GM19025 (cell line): ENCODE data around the gene VWCE.
"Not testable (repeated sequence)": the region's sequence is repeated elsewhere in the genome, so short reads cannot be mapped to it uniquely, and the experiment has no call there.

ENCODE experiments used
- ATAC-seq: cut with Tn5 transposase; IDR thresholded peaks from one replicate; pipeline ENCODE4 v1.9.1; 2021; ENCODE audit warnings: mild to moderate bottlenecking, low read depth, moderate library complexity; ENCODE audit not compliant: unreplicated experiment

Gene VWCE

GRCh38 chr11:61218306-61218705 lies 76.8 kb downstream of the VWCE start:
- not testable (repeated sequence) for ATAC-seq

GRCh38 chr11:61213711-61214324 lies 81.3 kb downstream of the VWCE start:
- not testable (repeated sequence) for ATAC-seq

- not testable (repeated sequence) for ATAC-seq
Observed at GRCh38 chr11:61212202-61212601, 82.9 kb downstream of the VWCE start.

- ATAC-seq: not testable (repeated sequence)
Observed at GRCh38 chr11:61211327-61211952, 83.7 kb downstream of the VWCE start.

- not testable (repeated sequence) for ATAC-seq
Observed at GRCh38 chr11:61210629-61211028, 84.5 kb downstream of the VWCE start.
